K562 (cell line): ENCODE measurements around the gene ECSIT. TPM values are rescaled to one million over a fixed set of nuclear protein-coding genes. Genes with fewer than 3 reads are reported as not detected.

ENCODE experiments used
- ATF1 ChIP-seq, 2 experiments: fragments of 450-650 bp in 1 of 2; IDR thresholded peaks; 2 replicates each; pipeline ENCODE4 v1.6.1; 2016; ENCODE audit warnings: missing compliant biosample characterization in 1 of 2, missing genetic modification characterization in 1 of 2
- BHLHE40 ChIP-seq: IDR thresholded peaks from 2 replicates; pipeline ENCODE4 v1.6.1; 2011; ENCODE audit warnings: low read length, improper control_type of control experiment
- BMI1 ChIP-seq: fragments of 150-350 bp; IDR thresholded peaks from 2 replicates; pipeline ENCODE4 v1.6.1; 2014; ENCODE audit warnings: low read length
- ELF2 ChIP-seq: fragments of 250-450 bp; sonication (Bioruptor Pico); IDR thresholded peaks from 2 replicates; pipeline ENCODE4 v1.5.0; 2021; ENCODE audit warnings: mild to moderate bottlenecking
- MYBL2 ChIP-seq, 2 experiments: fragments of 450-650 bp in 1 of 2; sonication (generic) in 1 of 2; formaldehyde crosslinking in 1 of 2; IDR thresholded peaks; 2 replicates each; pipeline versions ENCODE4 v1.6.1 to v1.8.1; 2017 to 2022; ENCODE audit warnings: borderline replicate concordance in 1 of 2, inconsistent platforms in 1 of 2, low read depth in 1 of 2, mild to moderate bottlenecking in 1 of 2, missing genetic modification reagents in 1 of 2, moderate library complexity in 1 of 2
- NFYB ChIP-seq: IDR thresholded peaks from 2 replicates; pipeline ENCODE4 v1.6.1; 2011; ENCODE audit warnings: mild to moderate bottlenecking, moderate library complexity; ENCODE audit not compliant: insufficient read length; ENCODE audit errors: extremely low read depth
- ZNF232 ChIP-seq: sonication (generic); formaldehyde crosslinking; IDR thresholded peaks from 2 replicates; pipeline ENCODE4 v1.8.0; 2022; ENCODE audit warnings: mild to moderate bottlenecking, missing genetic modification reagents
- polyA plus RNA-seq, 8 experiments: library from polyadenylated mRNA; depleted of rRNA in 4 of 8; stranded (reverse) in 5 of 8; unstranded in 3 of 8; fragments of >200 nt; fragmentation: Nextera tagmentation in 2 of 8; fragmentation: Illumina TruSeq in 1 of 8; extraction: Ambion mirVana in 2 of 8; extraction: Trizol in 1 of 8; gene quantifications; 2 replicates each; pipeline versions ENCODE4 v1.2.1 to v1.2.3, GENCODE V29; 2011 to 2014; ENCODE audit warnings: inconsistent platforms in 1 of 8, missing spikeins in 1 of 8
- total RNA-seq, 7 experiments: library from RNA; depleted of rRNA in 6 of 7; stranded (reverse); fragments of >200 nt in 6 of 7; fragmentation: Illumina TruSeq in 2 of 7; extraction: Trizol in 2 of 7; gene quantifications; 2 replicates each; pipeline versions ENCODE4 v1.2.1 to v1.2.3, GENCODE V29; 2011 to 2021; ENCODE audit warnings: low replicate concordance in 1 of 7
- TF ChIP-seq, protein P1 (sequence below): fragments of 450-650 bp; IDR thresholded peaks from 2 replicates; pipeline ENCODE4 v1.6.1; 2016; ENCODE audit warnings: mild to moderate bottlenecking, moderate library complexity
- TF ChIP-seq, protein P2 (sequence below): sonication (generic); formaldehyde crosslinking; IDR thresholded peaks from 2 replicates; pipeline ENCODE4 v1.5.0; 2020; ENCODE audit warnings: missing genetic modification reagents
- TF ChIP-seq, protein P3 (sequence below): fragments of 250-450 bp; sonication (Bioruptor Pico); IDR thresholded peaks from 2 replicates; pipeline ENCODE4 v1.8.0; 2022; ENCODE audit warnings: inconsistent platforms, mild to moderate bottlenecking, moderate library complexity, borderline replicate concordance
- TF ChIP-seq, protein P4 (sequence below): fragments of 450-650 bp; formaldehyde crosslinking; IDR thresholded peaks from 2 replicates; pipeline ENCODE4 v1.4.0; 2022; ENCODE audit warnings: missing genetic modification characterization

ECSIT gene
- total and polyA plus RNA-seq, 9 of the 15 experiments (the other 6 are each of a cell fraction or from before 2014, with no cell fraction given) = 1.1 to 82.5 (median 43.9) TPM

DNA sequence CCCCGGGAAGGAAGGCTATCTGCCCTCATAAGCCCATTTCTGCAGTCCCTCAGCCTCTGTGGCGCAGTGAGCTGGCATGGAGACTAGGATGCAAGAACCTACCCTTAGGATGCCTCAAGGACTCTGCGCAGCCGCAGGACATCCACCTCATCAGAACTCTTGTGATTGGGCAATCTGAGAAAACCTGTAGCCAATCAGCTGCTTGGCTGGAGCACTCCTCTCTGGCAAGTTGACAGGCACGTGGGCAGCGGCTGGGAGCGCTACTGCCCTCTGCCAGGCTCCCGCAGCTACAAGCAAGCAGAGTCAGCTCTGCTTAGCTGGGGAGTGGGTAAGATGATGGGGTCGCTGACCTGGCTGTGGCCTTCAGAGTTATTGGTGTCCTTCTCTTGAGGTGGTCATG lies 1.5 kb upstream of the ECSIT start (continued):
- TF ChIP-seq, protein P1, sequence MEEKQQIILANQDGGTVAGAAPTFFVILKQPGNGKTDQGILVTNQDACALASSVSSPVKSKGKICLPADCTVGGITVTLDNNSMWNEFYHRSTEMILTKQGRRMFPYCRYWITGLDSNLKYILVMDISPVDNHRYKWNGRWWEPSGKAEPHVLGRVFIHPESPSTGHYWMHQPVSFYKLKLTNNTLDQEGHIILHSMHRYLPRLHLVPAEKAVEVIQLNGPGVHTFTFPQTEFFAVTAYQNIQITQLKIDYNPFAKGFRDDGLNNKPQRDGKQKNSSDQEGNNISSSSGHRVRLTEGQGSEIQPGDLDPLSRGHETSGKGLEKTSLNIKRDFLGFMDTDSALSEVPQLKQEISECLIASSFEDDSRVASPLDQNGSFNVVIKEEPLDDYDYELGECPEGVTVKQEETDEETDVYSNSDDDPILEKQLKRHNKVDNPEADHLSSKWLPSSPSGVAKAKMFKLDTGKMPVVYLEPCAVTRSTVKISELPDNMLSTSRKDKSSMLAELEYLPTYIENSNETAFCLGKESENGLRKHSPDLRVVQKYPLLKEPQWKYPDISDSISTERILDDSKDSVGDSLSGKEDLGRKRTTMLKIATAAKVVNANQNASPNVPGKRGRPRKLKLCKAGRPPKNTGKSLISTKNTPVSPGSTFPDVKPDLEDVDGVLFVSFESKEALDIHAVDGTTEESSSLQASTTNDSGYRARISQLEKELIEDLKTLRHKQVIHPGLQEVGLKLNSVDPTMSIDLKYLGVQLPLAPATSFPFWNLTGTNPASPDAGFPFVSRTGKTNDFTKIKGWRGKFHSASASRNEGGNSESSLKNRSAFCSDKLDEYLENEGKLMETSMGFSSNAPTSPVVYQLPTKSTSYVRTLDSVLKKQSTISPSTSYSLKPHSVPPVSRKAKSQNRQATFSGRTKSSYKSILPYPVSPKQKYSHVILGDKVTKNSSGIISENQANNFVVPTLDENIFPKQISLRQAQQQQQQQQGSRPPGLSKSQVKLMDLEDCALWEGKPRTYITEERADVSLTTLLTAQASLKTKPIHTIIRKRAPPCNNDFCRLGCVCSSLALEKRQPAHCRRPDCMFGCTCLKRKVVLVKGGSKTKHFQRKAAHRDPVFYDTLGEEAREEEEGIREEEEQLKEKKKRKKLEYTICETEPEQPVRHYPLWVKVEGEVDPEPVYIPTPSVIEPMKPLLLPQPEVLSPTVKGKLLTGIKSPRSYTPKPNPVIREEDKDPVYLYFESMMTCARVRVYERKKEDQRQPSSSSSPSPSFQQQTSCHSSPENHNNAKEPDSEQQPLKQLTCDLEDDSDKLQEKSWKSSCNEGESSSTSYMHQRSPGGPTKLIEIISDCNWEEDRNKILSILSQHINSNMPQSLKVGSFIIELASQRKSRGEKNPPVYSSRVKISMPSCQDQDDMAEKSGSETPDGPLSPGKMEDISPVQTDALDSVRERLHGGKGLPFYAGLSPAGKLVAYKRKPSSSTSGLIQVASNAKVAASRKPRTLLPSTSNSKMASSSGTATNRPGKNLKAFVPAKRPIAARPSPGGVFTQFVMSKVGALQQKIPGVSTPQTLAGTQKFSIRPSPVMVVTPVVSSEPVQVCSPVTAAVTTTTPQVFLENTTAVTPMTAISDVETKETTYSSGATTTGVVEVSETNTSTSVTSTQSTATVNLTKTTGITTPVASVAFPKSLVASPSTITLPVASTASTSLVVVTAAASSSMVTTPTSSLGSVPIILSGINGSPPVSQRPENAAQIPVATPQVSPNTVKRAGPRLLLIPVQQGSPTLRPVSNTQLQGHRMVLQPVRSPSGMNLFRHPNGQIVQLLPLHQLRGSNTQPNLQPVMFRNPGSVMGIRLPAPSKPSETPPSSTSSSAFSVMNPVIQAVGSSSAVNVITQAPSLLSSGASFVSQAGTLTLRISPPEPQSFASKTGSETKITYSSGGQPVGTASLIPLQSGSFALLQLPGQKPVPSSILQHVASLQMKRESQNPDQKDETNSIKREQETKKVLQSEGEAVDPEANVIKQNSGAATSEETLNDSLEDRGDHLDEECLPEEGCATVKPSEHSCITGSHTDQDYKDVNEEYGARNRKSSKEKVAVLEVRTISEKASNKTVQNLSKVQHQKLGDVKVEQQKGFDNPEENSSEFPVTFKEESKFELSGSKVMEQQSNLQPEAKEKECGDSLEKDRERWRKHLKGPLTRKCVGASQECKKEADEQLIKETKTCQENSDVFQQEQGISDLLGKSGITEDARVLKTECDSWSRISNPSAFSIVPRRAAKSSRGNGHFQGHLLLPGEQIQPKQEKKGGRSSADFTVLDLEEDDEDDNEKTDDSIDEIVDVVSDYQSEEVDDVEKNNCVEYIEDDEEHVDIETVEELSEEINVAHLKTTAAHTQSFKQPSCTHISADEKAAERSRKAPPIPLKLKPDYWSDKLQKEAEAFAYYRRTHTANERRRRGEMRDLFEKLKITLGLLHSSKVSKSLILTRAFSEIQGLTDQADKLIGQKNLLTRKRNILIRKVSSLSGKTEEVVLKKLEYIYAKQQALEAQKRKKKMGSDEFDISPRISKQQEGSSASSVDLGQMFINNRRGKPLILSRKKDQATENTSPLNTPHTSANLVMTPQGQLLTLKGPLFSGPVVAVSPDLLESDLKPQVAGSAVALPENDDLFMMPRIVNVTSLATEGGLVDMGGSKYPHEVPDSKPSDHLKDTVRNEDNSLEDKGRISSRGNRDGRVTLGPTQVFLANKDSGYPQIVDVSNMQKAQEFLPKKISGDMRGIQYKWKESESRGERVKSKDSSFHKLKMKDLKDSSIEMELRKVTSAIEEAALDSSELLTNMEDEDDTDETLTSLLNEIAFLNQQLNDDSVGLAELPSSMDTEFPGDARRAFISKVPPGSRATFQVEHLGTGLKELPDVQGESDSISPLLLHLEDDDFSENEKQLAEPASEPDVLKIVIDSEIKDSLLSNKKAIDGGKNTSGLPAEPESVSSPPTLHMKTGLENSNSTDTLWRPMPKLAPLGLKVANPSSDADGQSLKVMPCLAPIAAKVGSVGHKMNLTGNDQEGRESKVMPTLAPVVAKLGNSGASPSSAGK = peak; percentile 72
- TF ChIP-seq ATF1 (CRISPR knock-in tag; IDR thresholded peaks at IDR 0.05) (no peak), ATF1 (tag; IDR thresholded peaks at IDR 0.05) (no peak), BHLHE40 (peak; percentile 92), NFYB (peak; percentile 61), BMI1 (no peak), ELF2 (no peak), MYBL2 (IDR thresholded peaks at IDR 0.05; ENCODE audit: low read depth) (no peak), MYBL2 (CRISPR knock-in tag; IDR thresholded peaks at IDR 0.05; ENCODE audit: borderline replicate concordance) (no peak), ZNF232 (CRISPR knock-in tag) (no peak)
- TF ChIP-seq, protein P2, sequence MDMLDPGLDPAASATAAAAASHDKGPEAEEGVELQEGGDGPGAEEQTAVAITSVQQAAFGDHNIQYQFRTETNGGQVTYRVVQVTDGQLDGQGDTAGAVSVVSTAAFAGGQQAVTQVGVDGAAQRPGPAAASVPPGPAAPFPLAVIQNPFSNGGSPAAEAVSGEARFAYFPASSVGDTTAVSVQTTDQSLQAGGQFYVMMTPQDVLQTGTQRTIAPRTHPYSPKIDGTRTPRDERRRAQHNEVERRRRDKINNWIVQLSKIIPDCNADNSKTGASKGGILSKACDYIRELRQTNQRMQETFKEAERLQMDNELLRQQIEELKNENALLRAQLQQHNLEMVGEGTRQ (CRISPR knock-in tag) = peak; percentile 64
- TF ChIP-seq, protein P3, sequence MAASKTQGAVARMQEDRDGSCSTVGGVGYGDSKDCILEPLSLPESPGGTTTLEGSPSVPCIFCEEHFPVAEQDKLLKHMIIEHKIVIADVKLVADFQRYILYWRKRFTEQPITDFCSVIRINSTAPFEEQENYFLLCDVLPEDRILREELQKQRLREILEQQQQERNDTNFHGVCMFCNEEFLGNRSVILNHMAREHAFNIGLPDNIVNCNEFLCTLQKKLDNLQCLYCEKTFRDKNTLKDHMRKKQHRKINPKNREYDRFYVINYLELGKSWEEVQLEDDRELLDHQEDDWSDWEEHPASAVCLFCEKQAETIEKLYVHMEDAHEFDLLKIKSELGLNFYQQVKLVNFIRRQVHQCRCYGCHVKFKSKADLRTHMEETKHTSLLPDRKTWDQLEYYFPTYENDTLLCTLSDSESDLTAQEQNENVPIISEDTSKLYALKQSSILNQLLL (CRISPR knock-in tag) = no peak
- TF ChIP-seq, protein P4, sequence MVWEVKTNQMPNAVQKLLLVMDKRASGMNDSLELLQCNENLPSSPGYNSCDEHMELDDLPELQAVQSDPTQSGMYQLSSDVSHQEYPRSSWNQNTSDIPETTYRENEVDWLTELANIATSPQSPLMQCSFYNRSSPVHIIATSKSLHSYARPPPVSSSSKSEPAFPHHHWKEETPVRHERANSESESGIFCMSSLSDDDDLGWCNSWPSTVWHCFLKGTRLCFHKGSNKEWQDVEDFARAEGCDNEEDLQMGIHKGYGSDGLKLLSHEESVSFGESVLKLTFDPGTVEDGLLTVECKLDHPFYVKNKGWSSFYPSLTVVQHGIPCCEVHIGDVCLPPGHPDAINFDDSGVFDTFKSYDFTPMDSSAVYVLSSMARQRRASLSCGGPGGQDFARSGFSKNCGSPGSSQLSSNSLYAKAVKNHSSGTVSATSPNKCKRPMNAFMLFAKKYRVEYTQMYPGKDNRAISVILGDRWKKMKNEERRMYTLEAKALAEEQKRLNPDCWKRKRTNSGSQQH (CRISPR knock-in tag) = no peak
